GM12892 (cell line): ENCODE results near the gene NUDT3.
A peak's percentile ranks its signal among the peaks of the same experiment; 100 is the strongest.
"Not testable (repeated sequence)": the region's sequence is repeated elsewhere in the genome, so short reads cannot be mapped to it uniquely, and the experiment has no call there.

Experiments used
- DNase-seq: peaks from one replicate; pipeline ENCODE4 v3.0.0; 2011; ENCODE audit not compliant: insufficient read length
- FAIRE-seq: peaks from 2 replicates; lab custom pipeline; 2011; peaks lifted over from hg19 to GRCh38; lab: Jason Lieb, UNC
- POLR2A ChIP-seq: IDR thresholded peaks from 2 replicates; pipeline ENCODE4 v1.6.1; 2011; ENCODE audit warnings: low read depth, low read length, control low read depth
- POLR2AphosphoS5 ChIP-seq: IDR thresholded peaks from 2 replicates; pipeline ENCODE4 v1.6.1; 2011; ENCODE audit warnings: low read depth, low read length, control low read depth
- TAF1 ChIP-seq: IDR thresholded peaks from 2 replicates; pipeline ENCODE4 v1.6.1; 2011; ENCODE audit warnings: low read depth, mild to moderate bottlenecking, control low read depth, low read length, borderline replicate concordance

The NUDT3 gene

GRCh38 chr6:34333858-34334257 is 58.6 kb downstream of the NUDT3 start:
- no peak for TF ChIP-seq TAF1
- TF ChIP-seq POLR2AphosphoS5: no peak
- TF ChIP-seq POLR2A: no peak
- DNase-seq (no peak), FAIRE-seq (no peak)

- FAIRE-seq: peak; percentile 24
- TF ChIP-seq TAF1 (no peak), POLR2AphosphoS5 (no peak), POLR2A (no peak)
- no peak for DNase-seq
These were observed 59.9 kb downstream of the NUDT3 start for GRCh38 chr6:34332251-34333198.

GRCh38 chr6:34331371-34332050 is 61.0 kb downstream of the NUDT3 start:
- no peak for DNase-seq
- no peak for TF ChIP-seq TAF1
- no peak for TF ChIP-seq POLR2AphosphoS5
- no peak for TF ChIP-seq POLR2A
- FAIRE-seq: no peak

- not testable (repeated sequence) for DNase-seq, FAIRE-seq
These were observed 62.7 kb downstream of the NUDT3 start for GRCh38 chr6:34329814-34330213.

GRCh38 chr6:34328969-34329368 is 63.5 kb downstream of the NUDT3 start:
- DNase-seq (no peak), FAIRE-seq (no peak)
- TF ChIP-seq TAF1 (no peak), POLR2AphosphoS5 (no peak), POLR2A (no peak)

GRCh38 chr6:34327313-34328205 is 64.9 kb downstream of the NUDT3 start:
- DNase-seq, FAIRE-seq: not testable (repeated sequence)

GRCh38 chr6:34325633-34326032 is 66.8 kb downstream of the NUDT3 start:
- no peak for DNase-seq
- TF ChIP-seq POLR2A: no peak
- no peak for TF ChIP-seq TAF1
- no peak for TF ChIP-seq POLR2AphosphoS5
- no peak for FAIRE-seq

- DNase-seq (no peak), FAIRE-seq (no peak)
- TF ChIP-seq POLR2A (no peak), TAF1 (no peak), POLR2AphosphoS5 (no peak)
These were observed 67.6 kb downstream of the NUDT3 start for GRCh38 chr6:34324738-34325444.

- DNase-seq, FAIRE-seq: not testable (repeated sequence)
These were observed 68.2 kb downstream of the NUDT3 start for GRCh38 chr6:34324221-34324620.

GRCh38 chr6:34323300-34323699 is 69.2 kb downstream of the NUDT3 start:
- TF ChIP-seq POLR2A (no peak), TAF1 (no peak), POLR2AphosphoS5 (no peak)
- DNase-seq (no peak), FAIRE-seq (no peak)

GRCh38 chr6:34322732-34323131 is 69.7 kb downstream of the NUDT3 start:
- TF ChIP-seq TAF1: no peak
- no peak for TF ChIP-seq POLR2A
- DNase-seq: no peak
- no peak for FAIRE-seq
